ENCODE data around the gene CMTM8.

The CMTM8 gene

DNA sequence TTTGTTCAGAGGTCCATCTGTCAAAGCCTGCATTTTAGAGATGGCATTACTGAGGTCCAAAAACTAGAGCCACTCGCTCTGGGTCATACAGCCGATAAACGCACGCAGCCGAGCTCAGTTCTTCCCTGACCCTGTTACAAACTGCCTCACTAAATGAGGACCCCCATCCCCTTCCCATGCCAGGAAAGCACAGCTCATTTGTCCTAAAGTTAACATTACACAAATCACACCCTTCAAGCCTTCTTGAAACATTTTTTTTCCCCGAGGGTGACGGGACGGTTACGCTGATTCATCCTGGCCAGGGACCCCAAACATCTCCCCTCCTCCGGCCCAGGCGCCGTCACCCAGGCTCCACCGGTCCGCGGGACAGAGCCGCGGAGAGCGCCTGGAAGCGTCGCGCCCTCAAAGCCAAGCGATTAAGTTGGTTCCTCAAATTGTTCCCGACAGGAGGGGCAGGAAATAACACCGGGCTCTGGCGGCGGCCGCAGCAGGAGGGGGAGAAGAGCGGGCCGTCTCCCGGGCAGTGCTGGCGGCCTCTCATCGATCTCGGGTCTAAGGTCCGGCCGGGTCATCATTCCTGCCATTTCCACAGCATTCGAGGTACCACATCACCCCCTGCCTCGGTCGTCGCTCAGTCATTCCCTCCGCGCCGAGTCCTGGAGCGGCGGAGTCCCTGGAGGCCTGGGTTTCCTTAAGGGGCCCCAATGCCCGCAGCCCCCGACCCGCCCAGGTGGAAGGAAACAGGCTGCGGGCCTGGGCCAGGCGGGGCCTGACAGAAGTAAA is 619 bp upstream of the CMTM8 start:
- Histone ChIP-seq H3K79me1 (replicated peaks; ENCODE audit: low read length, poor library complexity, severe bottlenecking) (peaks cover 22% of the 10 kb centered on the region), H2AFZ (ENCODE audit: low read depth, low read length) (peak overlapping the region; percentile 53), H3K27ac (ENCODE audit: low read length, poor library complexity, severe bottlenecking) (no peak overlapping the region), H3K4ac (ENCODE audit: low read depth in 1 of 2, low read length in 2 of 2) (no peak overlapping the region), H3K23ac (ENCODE audit: low read length in 2 of 2) (no peak overlapping the region), H4K8ac (ENCODE audit: low read length) (no peak overlapping the region), H3K36me3 (ENCODE audit: control insufficient read depth in 1 of 2, insufficient read depth in 2 of 2, low read depth in 1 of 2, low read length in 2 of 2) (no peaks in the 10 kb centered on the region), H3K27me3 (ENCODE audit: control insufficient read depth in 1 of 2, insufficient read depth in 1 of 2, low read length in 2 of 2) (peaks cover 0 to 44% of the 10 kb centered on the region in 2 experiments), H3K4me3 (ENCODE audit: insufficient read depth in 1 of 2, low read depth in 1 of 2, low read length in 2 of 2) (peak overlapping the region; percentile 71 to 82), H2BK5ac (ENCODE audit: low read depth, low read length, poor library complexity, severe bottlenecking) (no peak overlapping the region), H3K4me2 (ENCODE audit: low read length, poor library complexity, severe bottlenecking) (peak overlapping the region; percentile 99), H3K14ac (ENCODE audit: low read length in 2 of 2) (no peak overlapping the region), H3K9ac (ENCODE audit: low read length) (no peak overlapping the region), H4K91ac (ENCODE audit: low read length) (no peak overlapping the region), H3K4me1 (ENCODE audit: control insufficient read depth, insufficient read depth, low read depth, low read length) (peaks cover 9% of the 10 kb centered on the region), H2AK5ac (ENCODE audit: low read length, severe bottlenecking) (no peak overlapping the region), H2BK15ac (ENCODE audit: low read depth, poor library complexity, severe bottlenecking) (no peak overlapping the region), H3K18ac (ENCODE audit: low read depth in 1 of 2, low read length in 2 of 2) (no peak overlapping the region), H2BK12ac (ENCODE audit: low read length in 2 of 2) (no peak overlapping the region), H3K9me3 (ENCODE audit: control insufficient read depth, low read length) (peaks cover 6% of the 10 kb centered on the region), H2BK120ac (ENCODE audit: low read depth, low read length) (no peak overlapping the region)
- peak; percentile 13 for DNase-seq
- WGBS = 5% methylated on average over 42 of the region's 49 CpGs

DNA sequence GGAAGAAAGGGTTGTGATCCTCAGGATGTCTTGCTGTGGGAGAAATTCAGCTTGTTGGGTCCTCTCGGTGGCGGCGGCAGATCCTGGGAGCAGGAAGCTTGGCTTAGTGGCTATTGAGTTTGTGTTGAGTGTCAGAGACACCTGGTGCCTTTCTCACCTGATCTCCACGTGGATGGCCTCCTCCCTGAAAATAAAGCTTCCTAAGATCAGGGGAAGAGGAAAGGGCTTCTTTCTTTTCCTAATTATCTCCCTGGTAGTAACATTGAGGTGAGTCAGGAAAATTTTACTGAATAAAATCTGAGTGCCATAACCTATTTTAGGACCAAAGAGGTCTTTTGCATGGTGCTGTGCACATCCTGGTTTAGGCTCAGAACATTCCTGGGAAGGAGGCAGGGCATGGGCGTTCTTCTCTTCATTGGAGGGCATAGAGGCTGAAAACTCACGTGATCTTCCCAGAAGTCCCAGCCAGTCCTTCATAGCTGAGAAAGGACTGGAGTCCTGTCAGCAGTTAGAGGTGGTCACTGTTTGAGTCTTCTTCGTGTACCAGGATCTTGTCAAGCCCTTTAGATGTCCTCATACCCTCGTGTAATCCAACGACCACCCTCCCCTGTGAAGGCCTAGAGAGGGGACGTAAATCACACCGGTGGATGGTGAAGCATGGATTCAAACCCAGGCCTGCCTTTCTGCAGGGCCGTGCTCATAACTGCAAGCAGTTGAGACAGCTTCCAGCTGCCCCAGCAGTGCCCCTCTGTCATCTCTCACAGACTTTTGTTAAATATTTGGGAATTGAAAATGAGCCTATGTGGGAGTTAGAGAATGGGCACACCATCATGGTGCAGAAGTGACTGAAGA is 1.1 kb downstream of the CMTM8 start:
- Histone ChIP-seq H3K27me3 (ENCODE audit: control insufficient read depth in 1 of 2, insufficient read depth in 1 of 2, low read length in 2 of 2) (peaks cover 0 to 47% of the 10 kb centered on the region in 2 experiments), H3K79me1 (replicated peaks; ENCODE audit: low read length, poor library complexity, severe bottlenecking) (peaks cover 27% of the 10 kb centered on the region), H2AFZ (ENCODE audit: low read depth, low read length) (peak overlapping the region; percentile 2), H3K27ac (ENCODE audit: low read length, poor library complexity, severe bottlenecking) (peak overlapping the region; percentile 8), H3K4me1 (ENCODE audit: control insufficient read depth, insufficient read depth, low read depth, low read length) (peaks cover 9% of the 10 kb centered on the region), H3K9ac (ENCODE audit: low read length) (peak overlapping the region; percentile 74), H3K4me3 (ENCODE audit: insufficient read depth in 1 of 2, low read depth in 1 of 2, low read length in 2 of 2) (peak overlapping the region; percentile 82 to 83), H2BK5ac (ENCODE audit: low read depth, low read length, poor library complexity, severe bottlenecking) (no peak overlapping the region), H4K91ac (ENCODE audit: low read length) (no peak overlapping the region), H4K8ac (ENCODE audit: low read length) (no peak overlapping the region), H3K4me2 (ENCODE audit: low read length, poor library complexity, severe bottlenecking) (peak overlapping the region; percentile 99), H3K9me3 (ENCODE audit: control insufficient read depth, low read length) (peaks cover 6% of the 10 kb centered on the region), H3K4ac (ENCODE audit: low read depth in 1 of 2, low read length in 2 of 2) (no peak overlapping the region), H2BK12ac (ENCODE audit: low read length in 2 of 2) (no peak overlapping the region), H2BK120ac (ENCODE audit: low read depth, low read length) (no peak overlapping the region), H2AK5ac (ENCODE audit: low read length, severe bottlenecking) (no peak overlapping the region), H3K14ac (ENCODE audit: low read length in 2 of 2) (no peak overlapping the region), H3K23ac (ENCODE audit: low read length in 2 of 2) (no peak overlapping the region), H2BK15ac (ENCODE audit: low read depth, poor library complexity, severe bottlenecking) (no peak overlapping the region), H3K18ac (ENCODE audit: low read depth in 1 of 2, low read length in 2 of 2) (no peak overlapping the region), H3K36me3 (ENCODE audit: control insufficient read depth in 1 of 2, insufficient read depth in 2 of 2, low read depth in 1 of 2, low read length in 2 of 2) (no peaks in the 10 kb centered on the region)
- DNase-seq = no peak
- 51% methylated on average over 11 of the region's 12 CpGs for WGBS

DNA sequence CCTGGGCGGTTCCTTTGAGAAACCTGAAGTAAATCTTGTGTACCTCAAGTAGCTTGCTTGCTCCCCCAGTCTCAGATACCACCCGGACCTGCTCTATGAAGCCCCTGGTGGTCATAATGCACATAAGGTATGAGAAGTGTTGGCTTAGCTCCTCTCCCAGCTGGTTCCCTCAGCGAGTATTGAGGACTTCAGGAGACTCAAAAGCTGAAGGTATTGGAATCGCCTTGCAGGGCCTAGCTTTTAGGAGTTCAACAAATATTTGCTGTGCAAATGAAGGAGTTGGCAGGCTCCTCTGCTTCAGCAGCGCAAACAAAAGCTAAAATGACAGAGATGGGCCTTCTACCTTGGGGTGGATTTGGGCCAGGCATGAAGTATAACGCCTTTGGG is 1.7 kb downstream of the CMTM8 start:
- Histone ChIP-seq H3K4me3 (ENCODE audit: insufficient read depth in 1 of 2, low read depth in 1 of 2, low read length in 2 of 2) (no peak overlapping the region), H2AFZ (ENCODE audit: low read depth, low read length) (no peak overlapping the region), H2BK15ac (ENCODE audit: low read depth, poor library complexity, severe bottlenecking) (no peak overlapping the region), H2AK5ac (ENCODE audit: low read length, severe bottlenecking) (no peak overlapping the region), H3K4me1 (ENCODE audit: control insufficient read depth, insufficient read depth, low read depth, low read length) (peaks cover 9% of the 10 kb centered on the region), H3K27ac (ENCODE audit: low read length, poor library complexity, severe bottlenecking) (no peak overlapping the region), H4K91ac (ENCODE audit: low read length) (no peak overlapping the region), H3K27me3 (ENCODE audit: control insufficient read depth in 1 of 2, insufficient read depth in 1 of 2, low read length in 2 of 2) (peaks cover 0 to 47% of the 10 kb centered on the region in 2 experiments), H3K4me2 (ENCODE audit: low read length, poor library complexity, severe bottlenecking) (no peak overlapping the region), H3K79me1 (replicated peaks; ENCODE audit: low read length, poor library complexity, severe bottlenecking) (peaks cover 27% of the 10 kb centered on the region), H3K14ac (ENCODE audit: low read length in 2 of 2) (no peak overlapping the region), H4K8ac (ENCODE audit: low read length) (no peak overlapping the region), H3K4ac (ENCODE audit: low read depth in 1 of 2, low read length in 2 of 2) (no peak overlapping the region), H2BK120ac (ENCODE audit: low read depth, low read length) (no peak overlapping the region), H2BK5ac (ENCODE audit: low read depth, low read length, poor library complexity, severe bottlenecking) (no peak overlapping the region), H3K23ac (ENCODE audit: low read length in 2 of 2) (no peak overlapping the region), H2BK12ac (ENCODE audit: low read length in 2 of 2) (no peak overlapping the region), H3K36me3 (ENCODE audit: control insufficient read depth in 1 of 2, insufficient read depth in 2 of 2, low read depth in 1 of 2, low read length in 2 of 2) (no peaks in the 10 kb centered on the region), H3K9ac (ENCODE audit: low read length) (no peak overlapping the region), H3K9me3 (ENCODE audit: control insufficient read depth, low read length) (peaks cover 6% of the 10 kb centered on the region), H3K18ac (ENCODE audit: low read depth in 1 of 2, low read length in 2 of 2) (no peak overlapping the region)
- DNase-seq = peak; percentile 21
- 84% methylated on average over 6 of the region's 6 CpGs for WGBS

DNA sequence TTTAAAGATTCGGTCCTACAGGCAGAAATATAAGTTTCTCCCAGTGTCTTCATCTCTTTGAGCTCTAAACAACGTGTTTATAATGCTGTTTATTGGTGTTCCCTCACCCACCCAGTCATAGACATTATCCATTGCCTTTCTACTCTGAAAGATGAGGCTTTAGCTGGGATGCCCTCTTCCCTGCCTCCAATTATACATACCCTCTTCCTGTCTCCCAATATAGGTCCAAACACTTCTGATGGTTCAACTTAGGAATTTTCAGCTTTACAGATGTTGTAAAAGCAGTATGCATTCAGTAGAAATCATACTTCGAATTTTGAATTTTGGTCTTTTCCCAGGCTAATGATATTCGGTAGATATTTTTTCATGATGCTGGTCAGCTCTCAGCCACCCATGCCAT is 2.6 kb downstream of the CMTM8 start:
- Histone ChIP-seq H2BK5ac (ENCODE audit: low read depth, low read length, poor library complexity, severe bottlenecking) (peak overlapping the region; percentile 74), H3K4me3 (ENCODE audit: insufficient read depth in 1 of 2, low read depth in 1 of 2, low read length in 2 of 2) (no peak overlapping the region), H3K27ac (ENCODE audit: low read length, poor library complexity, severe bottlenecking) (no peak overlapping the region), H3K9me3 (ENCODE audit: control insufficient read depth, low read length) (peaks cover 4% of the 10 kb centered on the region), H3K4me1 (ENCODE audit: control insufficient read depth, insufficient read depth, low read depth, low read length) (peaks cover 13% of the 10 kb centered on the region), H2AFZ (ENCODE audit: low read depth, low read length) (no peak overlapping the region), H3K23ac (ENCODE audit: low read length in 2 of 2) (no peak overlapping the region), H3K27me3 (ENCODE audit: control insufficient read depth in 1 of 2, insufficient read depth in 1 of 2, low read length in 2 of 2) (peaks cover 0 to 44% of the 10 kb centered on the region in 2 experiments), H3K14ac (ENCODE audit: low read length in 2 of 2) (no peak overlapping the region), H2BK120ac (ENCODE audit: low read depth, low read length) (no peak overlapping the region), H4K91ac (ENCODE audit: low read length) (no peak overlapping the region), H2AK5ac (ENCODE audit: low read length, severe bottlenecking) (no peak overlapping the region), H3K79me1 (replicated peaks; ENCODE audit: low read length, poor library complexity, severe bottlenecking) (peaks cover 27% of the 10 kb centered on the region), H2BK12ac (ENCODE audit: low read length in 2 of 2) (no peak overlapping the region), H3K4me2 (ENCODE audit: low read length, poor library complexity, severe bottlenecking) (no peak overlapping the region), H3K4ac (ENCODE audit: low read depth in 1 of 2, low read length in 2 of 2) (no peak overlapping the region), H3K9ac (ENCODE audit: low read length) (no peak overlapping the region), H3K36me3 (ENCODE audit: control insufficient read depth in 1 of 2, insufficient read depth in 2 of 2, low read depth in 1 of 2, low read length in 2 of 2) (no peaks in the 10 kb centered on the region), H2BK15ac (ENCODE audit: low read depth, poor library complexity, severe bottlenecking) (no peak overlapping the region), H3K18ac (ENCODE audit: low read depth in 1 of 2, low read length in 2 of 2) (no peak overlapping the region), H4K8ac (ENCODE audit: low read length) (no peak overlapping the region)
- 83% methylated on average over 4 of the region's 4 CpGs for WGBS
- no peak for DNase-seq
